HG02678 (cell line): ENCODE data around the gene PHLDB2.

ENCODE experiments used
- ATAC-seq: cut with Tn5 transposase; IDR thresholded peaks from one replicate; pipeline ENCODE4 v1.9.1; 2021; ENCODE audit warnings: mild to moderate bottlenecking, moderate library complexity; ENCODE audit not compliant: unreplicated experiment

The PHLDB2 gene

DNA sequence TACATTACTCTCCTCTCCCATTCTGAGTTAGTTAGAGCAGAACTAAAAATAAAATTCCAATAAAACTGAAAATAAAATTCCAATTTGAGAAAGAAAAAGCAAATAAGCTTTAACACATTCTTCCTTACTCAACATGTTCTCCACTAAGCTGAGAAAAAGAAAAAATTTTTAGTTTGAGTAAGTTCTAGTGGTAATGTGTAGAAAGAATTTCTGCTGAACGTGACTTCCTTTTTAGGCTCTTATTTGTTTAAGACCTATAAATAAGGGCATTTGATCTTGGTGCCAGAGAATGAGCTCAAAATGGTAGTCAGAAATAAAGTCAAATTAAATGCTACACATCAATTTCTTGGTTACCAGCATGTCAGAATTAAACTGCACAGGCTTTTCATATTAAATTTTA lies 62.1 kb downstream of the PHLDB2 start:
- ATAC-seq: no peak

- ATAC-seq: no peak
Measured at GRCh38 chr3:111923095-111923771, 64.2 kb downstream of the PHLDB2 start.

- no peak for ATAC-seq
Measured at GRCh38 chr3:111923806-111924205, 64.7 kb downstream of the PHLDB2 start.

DNA sequence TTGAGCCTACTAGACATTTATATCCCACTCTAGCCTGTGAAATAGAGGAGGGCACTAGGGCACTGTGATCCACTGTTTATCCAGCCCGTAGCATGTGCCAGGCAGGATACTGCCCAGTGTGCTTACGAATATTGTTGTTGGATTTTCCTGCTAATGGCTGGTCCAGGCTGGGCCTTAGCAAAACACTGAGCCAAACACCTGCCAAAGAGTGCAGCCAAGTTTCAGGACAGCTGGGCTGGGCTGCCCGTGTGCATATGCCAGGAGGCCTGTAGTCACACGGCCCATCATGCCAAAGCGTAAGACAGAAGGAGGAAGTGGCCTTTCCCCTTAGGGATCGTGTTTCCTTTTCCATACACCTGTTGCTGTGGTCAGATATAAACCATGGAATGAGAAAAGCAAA lies 65.2 kb downstream of the PHLDB2 start:
- ATAC-seq: no peak

DNA sequence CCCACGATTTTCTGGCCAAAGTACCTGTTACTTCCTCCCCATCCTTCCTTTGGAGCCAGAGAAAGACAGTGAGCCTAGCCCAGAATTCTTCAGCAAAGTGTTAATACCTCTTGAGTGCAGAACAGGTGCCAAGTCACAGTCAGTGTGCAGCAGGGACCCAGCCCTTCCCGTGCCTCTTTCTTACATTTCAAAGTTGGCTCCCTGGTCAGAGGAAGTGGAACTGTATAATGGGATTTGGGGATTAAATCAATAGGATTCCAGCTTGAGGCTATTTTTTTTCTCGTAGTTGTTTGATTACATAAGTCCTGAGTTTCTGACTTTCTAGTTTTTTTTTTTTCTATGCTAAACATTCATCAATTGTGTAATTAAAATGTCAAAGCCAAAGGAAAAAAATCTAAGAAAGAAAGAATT lies 67.2 kb downstream of the PHLDB2 start:
- no peak for ATAC-seq

DNA sequence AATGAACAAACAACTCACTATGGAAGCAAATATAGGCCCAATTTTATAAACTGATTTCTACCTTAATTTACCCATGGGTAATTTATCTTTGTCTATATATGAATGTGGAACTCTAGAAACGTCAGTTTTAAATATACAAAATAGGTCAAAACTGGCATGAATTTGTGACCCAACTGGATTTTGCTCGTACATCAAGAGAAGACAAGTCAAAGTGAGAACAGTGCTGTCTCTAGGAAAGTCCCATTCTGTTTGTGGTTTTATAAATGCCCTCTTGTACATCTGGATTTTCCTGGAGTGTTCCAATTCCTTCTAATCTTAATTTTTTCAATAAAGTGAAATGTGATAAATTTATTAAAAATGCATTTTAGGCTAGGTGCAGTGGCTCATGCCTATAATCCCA lies 69.5 kb downstream of the PHLDB2 start:
- ATAC-seq: no peak

- no peak for ATAC-seq
Measured at GRCh38 chr3:111929484-111929883, 70.4 kb downstream of the PHLDB2 start.

GRCh38 chr3:111932946-111933345 lies 73.9 kb downstream of the PHLDB2 start:
- no peak for ATAC-seq

- ATAC-seq: no peak
Measured at GRCh38 chr3:111936191-111936841, 77.3 kb downstream of the PHLDB2 start.

DNA sequence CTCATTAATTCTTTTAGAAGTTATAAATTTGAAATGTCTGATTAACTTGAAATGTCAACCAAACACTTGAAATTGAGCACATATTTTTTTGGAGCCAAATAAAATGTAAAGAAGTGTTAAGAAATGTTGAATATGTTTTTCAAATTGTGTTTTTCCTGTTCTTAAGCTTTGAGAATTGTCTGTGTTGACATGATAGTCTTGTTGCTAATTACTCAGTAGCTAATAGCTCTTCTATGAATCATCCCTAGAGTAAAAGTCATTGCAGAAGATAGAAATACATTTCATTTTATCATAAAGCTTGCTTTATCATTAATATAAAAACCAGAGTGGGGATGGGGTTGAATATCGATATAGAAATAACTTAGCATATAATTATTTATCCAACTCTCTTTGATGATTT lies 77.9 kb downstream of the PHLDB2 start:
- ATAC-seq: no peak

- ATAC-seq: no peak
Measured at GRCh38 chr3:111937871-111938270, 78.8 kb downstream of the PHLDB2 start.

- no peak for ATAC-seq
Measured at GRCh38 chr3:111939873-111940272, 80.8 kb downstream of the PHLDB2 start.

GRCh38 chr3:111943533-111943932 lies 84.5 kb downstream of the PHLDB2 start:
- ATAC-seq: no peak

DNA sequence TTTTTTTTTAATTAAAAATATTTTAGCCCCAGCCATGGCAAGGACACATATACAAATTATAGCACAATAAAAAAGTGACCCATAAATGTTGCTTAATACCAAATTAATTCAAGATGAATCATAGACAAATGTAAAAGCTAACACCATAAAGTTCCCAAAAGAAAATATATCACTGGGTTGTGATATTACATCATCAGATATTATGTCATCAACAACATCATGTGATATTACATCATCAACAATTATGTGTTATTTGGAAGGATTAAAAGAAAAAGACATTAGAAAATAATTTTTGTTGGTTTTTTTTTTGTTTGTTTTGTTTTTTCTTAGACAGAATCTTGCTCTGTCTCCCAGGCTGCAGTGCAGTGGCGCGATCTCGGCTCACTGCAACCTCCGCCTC lies 85.3 kb downstream of the PHLDB2 start:
- ATAC-seq: no peak

- no peak for ATAC-seq
Measured at GRCh38 chr3:111947231-111947630, 88.2 kb downstream of the PHLDB2 start.

- ATAC-seq: no peak
Measured at GRCh38 chr3:111948786-111949185, 89.7 kb downstream of the PHLDB2 start.

GRCh38 chr3:111949712-111950111 lies 90.6 kb downstream of the PHLDB2 start:
- no peak for ATAC-seq

- no peak for ATAC-seq
Measured at GRCh38 chr3:111951032-111951431, 92.0 kb downstream of the PHLDB2 start.

DNA sequence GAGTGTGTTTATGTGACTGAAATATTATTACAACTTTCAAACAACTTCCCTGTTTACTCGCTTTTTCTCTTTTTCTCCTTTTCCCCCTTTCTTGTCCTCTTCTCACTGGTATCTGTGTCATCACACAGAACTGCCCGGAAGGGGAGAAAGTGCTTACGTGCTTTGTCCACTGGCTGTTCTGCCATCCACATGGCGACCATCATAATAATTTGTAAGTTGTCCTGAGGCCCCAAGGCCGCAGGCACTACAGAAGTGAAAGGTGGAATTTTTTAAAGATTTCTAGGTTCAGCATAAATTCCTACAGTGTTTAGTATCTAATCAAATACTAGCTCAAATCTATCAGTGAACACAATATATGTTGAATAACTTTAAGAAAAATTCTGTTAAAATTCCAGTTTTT lies 93.0 kb downstream of the PHLDB2 start:
- no peak for ATAC-seq

- no peak for ATAC-seq
Measured at GRCh38 chr3:111952866-111953450, 93.9 kb downstream of the PHLDB2 start.

DNA sequence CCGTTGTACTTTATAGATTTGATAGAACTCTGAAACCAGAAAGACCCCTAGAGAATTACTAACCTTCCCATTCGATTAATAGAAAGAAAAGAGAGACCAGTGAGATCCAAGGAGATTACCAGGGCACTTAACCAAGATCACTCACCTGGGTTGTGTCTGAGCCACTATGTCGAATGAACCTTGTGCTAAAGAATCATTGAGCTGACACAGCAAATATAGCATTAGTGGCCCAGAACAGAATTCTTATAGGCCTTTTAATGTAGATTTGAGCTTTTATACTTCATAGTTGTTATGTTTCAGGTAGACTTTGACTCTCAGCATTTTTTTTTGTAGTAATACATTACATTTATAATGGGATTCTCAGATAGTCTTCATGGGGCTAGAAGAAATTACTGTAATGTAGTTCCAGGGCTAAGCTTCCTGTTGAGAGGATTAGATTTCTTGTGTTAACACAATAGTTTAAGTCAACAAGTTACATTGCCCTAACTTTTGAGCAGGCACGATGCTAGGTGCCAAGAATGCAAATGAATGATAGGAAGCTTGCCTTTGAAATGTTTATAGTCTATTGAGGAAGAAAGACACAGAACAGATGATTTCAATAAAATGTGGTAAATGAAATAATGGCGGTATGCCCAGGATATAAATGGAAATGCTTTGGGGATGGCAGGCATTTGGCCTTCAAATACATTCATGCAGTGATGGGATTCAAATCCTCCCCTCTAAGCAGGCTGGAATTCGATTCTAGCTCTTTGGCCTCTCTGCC lies 95.3 kb downstream of the PHLDB2 start:
- no peak for ATAC-seq

DNA sequence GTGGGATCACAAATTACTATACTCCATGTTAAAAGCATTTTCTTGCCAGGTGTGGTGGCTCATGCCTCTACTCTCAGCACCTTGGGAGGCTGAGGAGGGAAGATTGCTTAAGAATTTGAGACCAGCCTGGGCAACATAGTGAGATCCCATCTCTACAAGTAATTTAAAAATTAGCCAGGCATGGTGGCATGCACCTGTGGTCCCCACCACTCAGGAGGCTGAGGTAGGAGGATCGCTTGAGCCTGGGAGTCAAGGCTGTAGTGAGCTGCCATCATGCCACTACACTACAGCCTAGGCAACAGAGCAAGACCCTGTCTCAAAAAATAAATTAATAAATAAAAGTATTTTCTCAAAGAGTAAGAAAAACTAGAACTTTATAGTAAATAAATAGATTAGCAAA lies 96.8 kb downstream of the PHLDB2 start:
- no peak for ATAC-seq
